Neural cell (in vitro differentiated cells): ENCODE results near the gene MRGPRE.

Experiments
- EZH2 ChIP-seq: fragments of 200-600, 300-800 bp; shearing (Covaris generic), sonication (generic); IDR thresholded peaks from 2 replicates; pipeline ENCODE4 v1.6.1; 2014; ENCODE audit warnings: antibody characterized with exemption, low read length, borderline replicate concordance, mild to moderate bottlenecking; ENCODE audit not compliant: insufficient read depth, poor library complexity, severe bottlenecking
- POLR2AphosphoS5 ChIP-seq: IDR thresholded peaks from 2 replicates; pipeline ENCODE4 v1.6.1; 2012
- REST ChIP-seq: IDR thresholded peaks from 2 replicates; pipeline ENCODE4 v1.6.1; 2012; ENCODE audit warnings: borderline replicate concordance
- TAF1 ChIP-seq: IDR thresholded peaks from 2 replicates; pipeline ENCODE4 v1.6.1; 2012; ENCODE audit warnings: low read depth
- TF ChIP-seq, protein P1 (sequence below): fragments of 450-650 bp; IDR thresholded peaks from 2 replicates; pipeline ENCODE4 v1.5.1; 2014; ENCODE audit warnings: antibody characterized with exemption, mild to moderate bottlenecking, moderate library complexity; ENCODE audit not compliant: poor library complexity, severe bottlenecking

DNA sequence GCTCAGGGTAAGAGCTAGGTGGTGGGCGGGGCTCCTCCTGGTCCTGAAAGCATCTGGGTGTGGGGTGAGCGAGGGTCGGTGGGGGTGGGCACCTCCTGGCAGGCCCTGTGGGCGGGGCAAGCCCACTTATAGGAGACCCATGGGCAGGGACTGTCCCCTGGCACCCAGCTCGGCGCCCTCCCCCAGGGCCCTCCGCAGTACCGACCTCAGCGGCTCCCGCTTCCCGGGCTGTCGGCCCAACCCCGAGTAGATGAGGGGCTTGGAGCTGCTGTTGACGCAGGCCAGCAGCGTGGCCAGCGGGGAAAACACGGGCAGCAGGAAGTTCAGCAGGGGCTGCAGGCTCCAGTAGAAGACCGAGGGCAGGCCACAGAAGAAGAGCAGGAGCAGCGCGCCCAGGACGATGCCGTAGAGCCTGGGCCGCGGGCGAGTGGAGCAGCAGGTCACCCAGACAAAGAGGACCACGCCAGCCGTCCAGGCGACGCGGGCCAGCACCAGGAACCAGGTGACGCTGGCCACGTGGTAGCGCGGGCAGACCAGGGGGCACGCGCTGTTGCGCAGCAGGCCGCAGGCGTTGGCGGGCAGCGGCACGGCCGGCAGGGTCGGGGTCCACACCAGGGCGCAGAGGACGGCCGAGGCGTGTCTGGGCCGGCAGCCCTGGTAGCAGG is 14.3 kb downstream of the MRGPRE start:
- TF ChIP-seq, protein P1, sequence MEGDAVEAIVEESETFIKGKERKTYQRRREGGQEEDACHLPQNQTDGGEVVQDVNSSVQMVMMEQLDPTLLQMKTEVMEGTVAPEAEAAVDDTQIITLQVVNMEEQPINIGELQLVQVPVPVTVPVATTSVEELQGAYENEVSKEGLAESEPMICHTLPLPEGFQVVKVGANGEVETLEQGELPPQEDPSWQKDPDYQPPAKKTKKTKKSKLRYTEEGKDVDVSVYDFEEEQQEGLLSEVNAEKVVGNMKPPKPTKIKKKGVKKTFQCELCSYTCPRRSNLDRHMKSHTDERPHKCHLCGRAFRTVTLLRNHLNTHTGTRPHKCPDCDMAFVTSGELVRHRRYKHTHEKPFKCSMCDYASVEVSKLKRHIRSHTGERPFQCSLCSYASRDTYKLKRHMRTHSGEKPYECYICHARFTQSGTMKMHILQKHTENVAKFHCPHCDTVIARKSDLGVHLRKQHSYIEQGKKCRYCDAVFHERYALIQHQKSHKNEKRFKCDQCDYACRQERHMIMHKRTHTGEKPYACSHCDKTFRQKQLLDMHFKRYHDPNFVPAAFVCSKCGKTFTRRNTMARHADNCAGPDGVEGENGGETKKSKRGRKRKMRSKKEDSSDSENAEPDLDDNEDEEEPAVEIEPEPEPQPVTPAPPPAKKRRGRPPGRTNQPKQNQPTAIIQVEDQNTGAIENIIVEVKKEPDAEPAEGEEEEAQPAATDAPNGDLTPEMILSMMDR: no peak
- TF ChIP-seq REST (no peak), POLR2AphosphoS5 (no peak), EZH2 (no peak), TAF1 (no peak)
